Esophagus muscularis mucosa (tissue), 4 donors: Measurements from ENCODE around the gene PRKCE. TPM values are rescaled to one million over a fixed set of nuclear protein-coding genes. Genes with fewer than 3 reads are reported as not detected.

Experiments used
- DNase-seq: peaks from one replicate; pipeline ENCODE4 v3.0.0-alpha.2; 2017; ENCODE audit errors: extremely low spot score
- H3K27ac ChIP-seq, 4 donors: fragments of 200-600 bp; sonication (generic); replicated peaks in 1 of 4; 1 replicate in 3 of 4; 2 replicates in 1 of 4; pipeline ENCODE4 v1.5.1; 2016 to 2019; ENCODE audit warnings: mild to moderate bottlenecking in 1 of 4
- H3K27me3 ChIP-seq, 4 donors: fragments of 200-600 bp; sonication (generic); one replicate each; pipeline versions ENCODE4 v1.5.1 to v1.6.0; 2016 to 2019
- H3K36me3 ChIP-seq, 4 donors: fragments of 200-600 bp; sonication (generic); one replicate each; pipeline ENCODE4 v1.5.1; 2016 to 2019
- H3K4me1 ChIP-seq, 4 donors: fragments of 200-600 bp; sonication (generic); one replicate each; pipeline ENCODE4 v1.5.1; 2016 to 2019
- H3K4me3 ChIP-seq, 4 donors: fragments of 200-600 bp; sonication (generic); 1 replicate in 2 of 4; 2 replicates in 2 of 4; pipeline ENCODE4 v1.5.1; 2016 to 2019; ENCODE audit warnings: mild to moderate bottlenecking in 4 of 4, moderate library complexity in 1 of 4
- H3K9me3 ChIP-seq, 4 donors: fragments of 200-600 bp; sonication (generic); 1 replicate in 3 of 4; 2 replicates in 1 of 4; pipeline ENCODE4 v1.5.1; 2016 to 2019
- CTCF ChIP-seq, 3 experiments: fragments of 200-600 bp in 2 of 3; fragments of 450-650 bp in 1 of 3; sonication (generic) in 2 of 3; IDR thresholded peaks; one replicate each; pipeline ENCODE4 v1.5.1; 2017 to 2019; ENCODE audit warnings: antibody characterized with exemption in 3 of 3, mild to moderate bottlenecking in 2 of 3, moderate library complexity in 1 of 3
- EP300 ChIP-seq: sonication (generic); formaldehyde crosslinking; IDR thresholded peaks from one replicate; pipeline ENCODE4 v1.6.1; 2017; ENCODE audit warnings: antibody characterized with exemption
- POLR2A ChIP-seq: fragments of 450-650 bp; IDR thresholded peaks from one replicate; pipeline ENCODE4 v1.6.1; 2017; ENCODE audit warnings: antibody characterized with exemption, moderate library complexity, mild to moderate bottlenecking, low read depth
- POLR2AphosphoS5 ChIP-seq, 2 donors: sonication (generic); formaldehyde crosslinking; IDR thresholded peaks; one replicate each; pipeline ENCODE4 v1.6.1; 2017; ENCODE audit warnings: antibody characterized with exemption in 2 of 2
- WGBS: methylation state at CpG from one replicate; pipeline ENCODE4 v1.1.5; 2018; 5-methylcytosine and 5-hydroxymethylcytosine counted together
- intact Hi-C: fragments of 100-400 bp; cut with DNase I; formaldehyde crosslinking; loops from one replicate; pipeline ENCODE4 v1.15.1; 2023
- total RNA-seq, 4 donors: library from RNA; depleted of rRNA; stranded (reverse); fragments of >200 nt; gene quantifications; one replicate each; pipeline versions ENCODE4 v1.1.0 to v1.2.1, GENCODE V29; 2016

PRKCE gene
- total RNA-seq, 4 donors from 2014 or later, result 11.6 to 21.1 (median 13.0) TPM

DNA sequence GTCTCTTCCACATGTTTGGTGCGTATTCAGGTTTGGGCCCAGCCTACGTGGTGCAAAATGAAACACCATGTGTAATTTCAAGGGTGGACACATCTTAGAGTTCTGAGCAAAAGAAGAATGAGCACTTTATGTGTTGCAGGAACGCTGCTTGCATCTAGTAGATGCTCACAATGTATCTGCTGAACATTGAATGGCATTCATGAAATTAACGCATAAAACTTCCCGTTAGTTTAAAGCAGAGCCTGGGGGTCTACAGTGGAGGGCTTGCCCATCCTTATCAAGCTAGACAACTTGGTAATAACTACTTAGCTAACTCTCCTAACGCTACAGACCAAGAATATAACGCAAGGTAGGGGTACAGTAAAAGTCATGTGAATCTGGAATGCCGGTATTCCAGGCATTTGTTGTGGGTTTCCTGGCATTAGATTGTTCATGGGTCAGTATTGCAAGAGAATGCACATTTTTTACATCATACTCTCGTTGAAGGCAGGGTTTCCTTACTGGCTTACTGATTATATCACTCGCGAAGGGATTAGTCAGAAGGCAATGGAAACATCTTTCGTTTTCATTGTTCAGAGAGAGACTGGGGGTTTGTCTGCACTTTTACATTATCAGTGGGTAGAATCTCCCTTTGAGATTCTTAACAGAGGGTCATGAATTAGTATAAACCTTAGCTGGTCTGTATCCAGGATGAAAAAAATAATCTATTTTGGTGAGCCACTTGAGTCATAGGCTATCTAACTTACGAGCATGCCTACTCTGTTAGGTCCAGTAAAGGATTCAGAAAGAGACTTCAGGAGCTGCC is 416.2 kb downstream of the PRKCE start:
- Histone ChIP-seq H3K36me3 (no peaks in the 10 kb centered on the region), H3K4me3 (no peak overlapping the region), H3K27me3 (no peaks in the 10 kb centered on the region), H3K4me1 (peaks cover 7 to 24% (median 12%) of the 10 kb centered on the region in 4 donors), H3K27ac (peak overlapping the region in 2 of 4 donors; percentile 8), H3K9me3 (no peaks in the 10 kb centered on the region)
- DNase-seq, result no peak
- intact Hi-C loops, result loop anchor here (5.0 kb wide), 1 partner anchor 225 kb away; no protein-coding TSS in a partner anchor
- 75% methylated on average over 13 of the region's 13 CpGs for WGBS
- TF ChIP-seq POLR2AphosphoS5 (IDR thresholded peaks at IDR 0.05) (peak; percentile 20 to 40), EP300 (no peak)

GRCh38 chr2:46068636-46069035 is 417.2 kb downstream of the PRKCE start:
- H3K4me3 ChIP-seq, result no peak overlapping the region
- TF ChIP-seq POLR2A, result no peak
- TF ChIP-seq POLR2AphosphoS5 (IDR thresholded peaks at IDR 0.05), result no peak
- TF ChIP-seq CTCF (IDR thresholded peaks at IDR 0.05), result no peak
- TF ChIP-seq EP300, result no peak
- DNase-seq, result no peak
- H3K27ac ChIP-seq, result no peak overlapping the region
- H3K27me3 ChIP-seq, result no peaks in the 10 kb centered on the region
- H3K9me3 ChIP-seq, result no peaks in the 10 kb centered on the region
- peaks cover 0 to 24% (median 11%) of the 10 kb centered on the region in 4 donors for H3K4me1 ChIP-seq
- 96% methylated on average over 4 of the region's 4 CpGs for WGBS
- intact Hi-C loops, result loop anchor here (5.0 kb wide), 1 partner anchor 224 kb away; no protein-coding TSS in a partner anchor
- no peaks in the 10 kb centered on the region for H3K36me3 ChIP-seq

GRCh38 chr2:46071074-46071473 is 419.6 kb downstream of the PRKCE start:
- 97% methylated on average over 3 of the region's 3 CpGs for WGBS
- TF ChIP-seq EP300 (no peak), POLR2AphosphoS5 (IDR thresholded peaks at IDR 0.05) (no peak), CTCF (IDR thresholded peaks at IDR 0.05) (no peak), POLR2A (no peak)
- Histone ChIP-seq H3K27ac (no peak overlapping the region), H3K9me3 (no peaks in the 10 kb centered on the region), H3K36me3 (no peaks in the 10 kb centered on the region), H3K27me3 (no peaks in the 10 kb centered on the region), H3K4me3 (no peak overlapping the region), H3K4me1 (peaks cover 0 to 31% (median 11%) of the 10 kb centered on the region in 4 donors)
- intact Hi-C loops, result no loop called here
- no peak for DNase-seq

DNA sequence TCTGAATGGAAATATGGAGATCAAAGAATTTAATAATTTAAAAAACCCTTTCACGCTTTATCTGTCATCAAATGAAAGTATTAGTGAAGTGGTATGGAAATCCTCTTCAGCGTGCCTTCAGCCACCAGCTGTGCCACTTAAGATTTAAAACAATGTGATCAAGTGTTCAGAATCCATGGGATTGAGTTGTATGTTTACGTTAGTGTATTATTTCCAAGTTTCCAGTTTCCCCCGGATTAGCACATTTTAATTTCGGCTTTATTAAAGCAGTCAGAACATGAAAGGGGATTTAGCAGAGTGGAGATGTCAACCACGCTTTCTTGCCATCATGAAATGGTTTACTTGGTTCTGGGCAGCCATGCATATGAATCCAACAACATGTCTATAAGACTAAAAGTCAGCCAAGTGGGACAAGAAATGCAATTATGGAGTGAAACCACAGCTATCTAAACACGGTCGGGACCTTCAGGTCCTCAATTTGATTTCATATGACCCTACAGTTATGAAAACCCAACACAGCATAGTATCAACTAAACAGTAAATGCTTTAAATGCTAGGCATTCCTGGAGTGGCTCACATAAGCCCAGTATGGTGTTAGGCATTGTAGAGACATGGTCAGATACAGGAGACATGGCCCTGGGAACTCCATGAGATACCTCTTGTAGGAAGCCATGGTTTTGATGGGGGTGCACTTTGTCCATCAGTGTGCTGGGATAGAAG is 420.8 kb downstream of the PRKCE start:
- intact Hi-C loops, result no loop called here
- Histone ChIP-seq H3K4me1 (peaks cover 0 to 29% (median 11%) of the 10 kb centered on the region in 4 donors), H3K27ac (no peak overlapping the region), H3K36me3 (no peaks in the 10 kb centered on the region), H3K27me3 (no peaks in the 10 kb centered on the region), H3K9me3 (no peaks in the 10 kb centered on the region), H3K4me3 (no peak overlapping the region)
- no peak for DNase-seq
- 92% methylated on average over 8 of the region's 8 CpGs for WGBS
- TF ChIP-seq CTCF (IDR thresholded peaks at IDR 0.05) (no peak), POLR2A (no peak), EP300 (no peak), POLR2AphosphoS5 (IDR thresholded peaks at IDR 0.05) (no peak)

DNA sequence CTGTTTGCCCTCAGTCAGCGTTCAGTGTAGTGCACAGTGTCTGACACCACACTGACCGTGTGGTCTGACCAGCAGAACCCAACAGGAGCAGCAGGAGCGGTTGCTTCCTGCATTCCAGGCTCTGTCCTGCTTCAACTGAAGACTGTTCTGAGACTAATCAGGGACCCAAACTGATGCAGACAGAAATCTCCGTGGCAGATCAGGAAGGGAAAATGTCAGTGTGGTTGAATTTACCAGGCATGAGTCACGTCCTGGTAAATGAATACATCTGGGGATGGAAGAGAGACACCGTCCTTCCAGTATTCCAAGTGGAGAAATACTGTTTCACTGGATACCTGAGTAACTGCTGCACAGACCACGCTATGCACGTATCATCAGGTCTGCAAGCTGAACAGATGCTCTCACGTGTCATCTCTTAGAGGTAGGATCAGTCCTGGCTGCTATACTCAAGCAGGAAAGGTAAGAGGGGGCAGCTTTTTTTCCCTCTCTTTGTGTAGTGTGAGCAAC is 422.1 kb downstream of the PRKCE start:
- peak overlapping the region; percentile 1 to 51 (median 29) for H3K27ac ChIP-seq
- no peak for TF ChIP-seq EP300
- peak; percentile 41 to 45 for TF ChIP-seq POLR2AphosphoS5 (IDR thresholded peaks at IDR 0.05)
- no peak for TF ChIP-seq POLR2A
- TF ChIP-seq CTCF (IDR thresholded peaks at IDR 0.05), result no peak

More for the DNA sequence above, 422.1 kb downstream of the PRKCE start:
- DNase-seq, result no peak
- Histone ChIP-seq H3K36me3 (no peaks in the 10 kb centered on the region), H3K4me1 (peaks cover 0 to 22% (median 11%) of the 10 kb centered on the region in 4 donors), H3K4me3 (no peak overlapping the region), H3K27me3 (no peaks in the 10 kb centered on the region), H3K9me3 (no peaks in the 10 kb centered on the region)
- WGBS, result 72% methylated on average over 9 of the region's 9 CpGs
- intact Hi-C loops, result no loop called here
